HepG2 (cell line): ENCODE data around the gene MRPL51. TPM values are rescaled to one million over a fixed set of nuclear protein-coding genes. Genes with fewer than 3 reads are reported as not detected.
A peak's percentile ranks its signal among the peaks of the same experiment; 100 is the strongest.

Source experiments
- ATAC-seq: fragments of 200-7000 bp; cut with Tn5 transposase; 3 replicates; pipeline ENCODE4 v1.9.1; 2020; ENCODE audit warnings: mild to moderate bottlenecking, moderate library complexity
- BruUV-seq: library from RNA; stranded (reverse); fragments of 400-500 nt; replicated peaks from 2 replicates; lab custom pipeline; 2021; lab: Mats Ljungman, UMichigan
- CTCF ChIA-PET: fragments of 300-600 bp; formaldehyde crosslinking; extraction: SDS; loops from one replicate; lab custom pipeline; 2021; ENCODE audit warnings: low total read pairs, inconsistent platforms, low intra/inter-chr PET ratio; lab: Yijun Ruan, JAX
- POLR2A ChIA-PET: fragments of 350-600 bp; sonication (Branson Sonifier 250); formaldehyde crosslinking; loops from one replicate; lab custom pipeline; 2020; ENCODE audit warnings: antibody characterized with exemption, inconsistent platforms; lab: Yijun Ruan, JAX
- DNase-seq: peaks from one replicate; pipeline ENCODE4 v3.0.0-alpha.2; 2015; ENCODE audit warnings: low spot score
- FAIRE-seq: peaks from 3 replicates; lab custom pipeline; 2011; peaks lifted over from hg19 to GRCh38; lab: Jason Lieb, UNC
- H2AFZ ChIP-seq: one replicate; pipeline ENCODE4 v1.6.1; 2011; ENCODE audit warnings: low read length, inconsistent platforms
- H3K27ac ChIP-seq: fragments of 300-600 bp; 3 replicates; pipeline ENCODE4 v1.8.0; 2011; ENCODE audit warnings: mixed run types, mild to moderate bottlenecking, mixed read lengths, low read length, inconsistent platforms; ENCODE audit not compliant: insufficient read depth; ENCODE audit errors: extremely low read length
- H3K27me3 ChIP-seq, 2 experiments: fragments of 200-600 bp in 1 of 2; 2 replicates in 1 of 2; 3 replicates in 1 of 2; pipeline versions ENCODE4 v1.6.0 to v1.8.0; 2011; ENCODE audit warnings: low read length in 2 of 2, mild to moderate bottlenecking in 2 of 2, moderate library complexity in 2 of 2, inconsistent platforms in 1 of 2; ENCODE audit not compliant: insufficient read depth in 2 of 2, control insufficient read depth in 1 of 2
- H3K36me3 ChIP-seq, 2 experiments: fragments of 200-600 bp in 1 of 2; replicated peaks in 1 of 2; 2 replicates in 1 of 2; 3 replicates in 1 of 2; pipeline versions ENCODE4 v1.5.1 to v1.8.0; 2011; ENCODE audit warnings: low read length in 2 of 2, inconsistent platforms in 1 of 2; ENCODE audit not compliant: insufficient read depth in 2 of 2, control insufficient read depth in 1 of 2
- H3K4me1 ChIP-seq: 2 replicates; pipeline ENCODE4 v1.5.1; 2012; ENCODE audit warnings: low read length, inconsistent platforms; ENCODE audit not compliant: insufficient read depth
- H3K4me2 ChIP-seq: 2 replicates; pipeline ENCODE4 v1.6.0; 2011; ENCODE audit warnings: low read depth, low read length, inconsistent platforms
- H3K4me3 ChIP-seq, 3 experiments: fragments of 200-600 bp in 1 of 3; sonication (generic), shearing (Covaris generic) in 1 of 3; replicated peaks in 1 of 3; 2 replicates each; pipeline ENCODE4 v1.5.1; 2011 to 2016; ENCODE audit warnings: low read length in 3 of 3, inconsistent platforms in 2 of 3, low read depth in 2 of 3, mild to moderate bottlenecking in 2 of 3, control low read depth in 1 of 3, mixed read lengths in 1 of 3; ENCODE audit not compliant: insufficient read depth in 1 of 3
- H3K79me2 ChIP-seq: one replicate; pipeline ENCODE4 v1.6.1; 2011; ENCODE audit warnings: low read length, inconsistent platforms; ENCODE audit not compliant: insufficient read depth
- H3K9ac ChIP-seq: 2 replicates; pipeline ENCODE4 v1.6.0; 2011; ENCODE audit warnings: mild to moderate bottlenecking, low read depth, low read length, inconsistent platforms; ENCODE audit not compliant: insufficient read depth
- H3K9me3 ChIP-seq: 2 replicates; pipeline ENCODE4 v1.5.1; 2012; ENCODE audit warnings: mild to moderate bottlenecking, low read length
- H4K20me1 ChIP-seq: 2 replicates; pipeline ENCODE4 v1.6.0; 2011; ENCODE audit warnings: inconsistent platforms, mild to moderate bottlenecking, low read length, moderate library complexity; ENCODE audit not compliant: insufficient read depth
- AGO2 ChIP-seq: fragments of 200-400 bp; formaldehyde crosslinking; optimal IDR thresholded peaks from 2 replicates; pipeline ENCODE3; 2017; ENCODE audit warnings: mild to moderate bottlenecking, low read depth, low read length, moderate library complexity
- PHF8 ChIP-seq: sonication (generic); formaldehyde crosslinking; IDR thresholded peaks from 2 replicates; pipeline ENCODE4 v1.5.0; 2020; ENCODE audit warnings: missing genetic modification reagents
- PRPF4 ChIP-seq: fragments of 200-400 bp; formaldehyde crosslinking; IDR thresholded peaks from 2 replicates; pipeline ENCODE4 v1.6.1; 2016; ENCODE audit warnings: low read length, low read depth; ENCODE audit not compliant: poor library complexity, severe bottlenecking
- ZBTB33 ChIP-seq: sonication (generic); formaldehyde crosslinking; IDR thresholded peaks from 2 replicates; pipeline ENCODE4 v1.4.0; 2020; ENCODE audit warnings: missing genetic modification reagents
- ZBTB42 ChIP-seq: sonication (generic); formaldehyde crosslinking; IDR thresholded peaks from 2 replicates; pipeline ENCODE4 v1.5.0; 2020; ENCODE audit warnings: mild to moderate bottlenecking, missing genetic modification reagents
- ZNF576 ChIP-seq: sonication (generic); formaldehyde crosslinking; IDR thresholded peaks from 2 replicates; pipeline ENCODE4 v1.4.0; 2020; ENCODE audit warnings: mild to moderate bottlenecking, missing genetic modification reagents
- ZNF850 ChIP-seq: sonication (generic); formaldehyde crosslinking; conservative IDR thresholded peaks from 2 replicates; pipeline ENCODE4 v1.9.0; 2021; ENCODE audit warnings: mild to moderate bottlenecking, missing genetic modification reagents
- WGBS: methylation state at CpG from one replicate; pipeline ENCODE4 v1.1.6; 2017; ENCODE audit warnings: low lambda C conversion rate; 5-methylcytosine and 5-hydroxymethylcytosine counted together
- in situ Hi-C: cut with HindIII; loops from 2 replicates; pipeline ENCODE4 v1.10.0; 2017; ENCODE audit warnings: low pct_unique_long_range_greater_than_20kb; ENCODE audit not compliant: extremely low pct_ligation_motif_present
- intact Hi-C: fragments of 100-400 bp; cut with micrococcal nuclease; formaldehyde crosslinking; loops from one replicate; pipeline ENCODE4 v1.10.0; 2022; ENCODE audit not compliant: unreplicated experiment
- polyA plus RNA-seq, 8 experiments: library from polyadenylated mRNA; depleted of rRNA in 3 of 8; stranded (reverse) in 7 of 8; unstranded in 1 of 8; fragments of >200 nt; fragmentation: Illumina TruSeq in 4 of 8; extraction: Trizol in 4 of 8; gene quantifications; 2 replicates each; pipeline versions ENCODE4 v1.2.1 to v1.2.3, GENCODE V29; 2011 to 2016; ENCODE audit warnings: low read depth in 4 of 8, missing spikeins in 1 of 8, mixed read lengths in 1 of 8; ENCODE audit not compliant: insufficient read depth in 1 of 8
- total RNA-seq, 5 experiments: library from RNA; depleted of rRNA; stranded (reverse); fragments of >200 nt; fragmentation: Illumina TruSeq; extraction: Trizol; gene quantifications; 2 replicates each; pipeline ENCODE4 v1.2.3, GENCODE V29; 2016; ENCODE audit warnings: low read depth in 1 of 5

The MRPL51 gene
- total and polyA plus RNA-seq, 2 of the 13 experiments (the other 11 are each of a cell fraction or from before 2014, with no cell fraction given) = 64.8 to 278 TPM

- no peak for FAIRE-seq
- TF ChIP-seq ZBTB42 (no peak), ZBTB33 (peak; percentile 15; the same call in 1 of the 2 replicates), PRPF4 (peak; percentile 12), PHF8 (no peak), AGO2 (peak; percentile 60), ZNF850 (CRISPR knock-in tag) (no peak), ZNF576 (CRISPR knock-in tag) (no peak)
- TF ChIP-seq, all 625 proteins: peak for 3
- WGBS = 96% methylated on average over 35 of the region's 35 CpGs
- Histone ChIP-seq H3K36me3 (peaks cover 0 to 35% of the 10 kb centered on the region in 2 experiments; a peak in 4 of 5 replicates), H3K9ac (no peak overlapping the region), H3K27me3 (no peaks in the 10 kb centered on the region; a peak in 1 of 5 replicates), H3K4me1 (peaks cover 53% of the 10 kb centered on the region), H3K9me3 (no peaks in the 10 kb centered on the region), H3K79me2 (peaks cover 16% of the 10 kb centered on the region), H2AFZ (no peak overlapping the region), H3K4me3 (no peak overlapping the region), H3K4me2 (no peak overlapping the region), H4K20me1 (peaks cover 34% of the 10 kb centered on the region), H3K27ac (no peak overlapping the region)
- ChIA-PET CTCF (no interaction called here), POLR2A (interaction anchor here (1.0 to 7.3 kb wide), 5 partner anchors 8 to 149 kb away, joined by 3 to 108 read pairs (median 15); partner anchors contain the start of genes IFFO1, MRPL51 and VAMP1)
- intact Hi-C loops (no loop called here), in situ Hi-C loops (no loop called here)
- BruUV-seq = no TSS peak
- ATAC-seq (peak; percentile 2), DNase-seq (no peak)
Observed at GRCh38 chr12:6540181-6540877, 47.3 kb upstream of the MRPL51 start.
